NCI-H2227 treated with DMSO at 0.1 percent for 48 hours (cell line): Measurements from ENCODE around the gene CDK19.

Experiments
- DNase-seq: peaks from one replicate; lab custom pipeline; 2025; lab: John Stamatoyannopoulos, UW

CDK19 gene

GRCh38 chr6:110660066-110660655, 155.1 kb downstream of the CDK19 start:
- DNase-seq, result no peak

- DNase-seq, result no peak
Measured at GRCh38 chr6:110658631-110659211, 156.5 kb downstream of the CDK19 start.

DNA sequence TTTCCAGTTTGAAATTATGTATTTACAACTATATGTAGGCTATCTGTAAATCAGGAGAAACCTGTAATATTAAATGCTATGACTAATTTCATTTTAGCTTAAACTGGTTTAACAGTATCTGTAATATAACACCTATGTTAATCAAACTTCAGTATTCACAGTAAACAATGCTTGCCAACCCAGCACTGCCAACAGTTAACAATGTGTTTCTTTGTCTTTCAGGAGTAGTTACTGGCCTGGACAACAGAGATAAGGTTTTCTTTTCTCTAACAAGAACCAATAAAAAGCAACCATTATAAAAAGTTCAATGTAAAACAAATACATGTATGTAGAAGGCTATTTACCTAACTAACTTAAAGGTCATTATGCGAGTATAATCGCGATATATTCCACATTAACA, 158.8 kb downstream of the CDK19 start:
- DNase-seq, result no peak

GRCh38 chr6:110655821-110656220, 159.4 kb downstream of the CDK19 start:
- DNase-seq, result no peak

GRCh38 chr6:110654096-110654820, 161.0 kb downstream of the CDK19 start:
- DNase-seq, result no peak

GRCh38 chr6:110653381-110653780, 161.9 kb downstream of the CDK19 start:
- DNase-seq, result no peak

DNA sequence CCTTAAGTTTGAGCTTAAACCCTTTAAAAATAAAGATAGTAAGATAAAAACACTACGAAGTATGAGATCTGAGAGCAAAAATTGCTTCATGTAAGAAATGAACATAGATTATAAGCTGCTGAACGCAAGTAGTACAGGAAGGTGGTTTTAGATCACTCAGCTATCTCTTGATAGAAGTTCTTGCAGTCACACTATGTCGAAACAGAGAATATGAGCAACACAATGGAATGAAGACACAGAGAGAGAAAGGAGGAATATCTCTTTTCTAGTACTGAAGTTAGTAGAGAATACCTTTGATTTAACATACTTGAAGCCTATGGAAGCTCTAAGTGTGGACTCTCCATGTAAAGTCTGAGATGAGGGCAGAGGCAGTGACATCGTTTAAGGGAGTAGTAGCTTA, 162.7 kb downstream of the CDK19 start:
- no peak for DNase-seq

DNA sequence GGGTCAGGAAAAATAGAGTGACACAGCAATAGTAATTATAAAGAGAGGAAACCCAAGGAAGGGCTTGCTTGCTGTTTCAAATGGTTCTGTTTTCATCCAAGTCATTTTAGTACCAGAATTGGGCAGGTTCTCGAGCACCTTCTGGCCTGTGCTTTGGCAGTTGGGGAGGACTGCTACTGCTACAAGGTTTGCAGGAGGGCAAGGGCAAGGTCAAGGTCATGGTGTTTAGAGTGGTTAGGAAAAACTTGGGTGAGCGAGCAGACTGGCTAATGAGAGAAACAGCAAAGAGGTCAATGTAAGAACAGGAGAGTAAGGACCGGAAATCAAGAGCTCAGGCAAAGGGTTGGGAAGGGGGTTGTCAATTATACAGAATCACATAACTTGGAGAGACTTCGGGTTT, 164.5 kb downstream of the CDK19 start:
- DNase-seq, result no peak

- no peak for DNase-seq
Measured at GRCh38 chr6:110649704-110650103, 165.6 kb downstream of the CDK19 start.

GRCh38 chr6:110646951-110647910, 168.0 kb downstream of the CDK19 start:
- DNase-seq, result no peak

DNA sequence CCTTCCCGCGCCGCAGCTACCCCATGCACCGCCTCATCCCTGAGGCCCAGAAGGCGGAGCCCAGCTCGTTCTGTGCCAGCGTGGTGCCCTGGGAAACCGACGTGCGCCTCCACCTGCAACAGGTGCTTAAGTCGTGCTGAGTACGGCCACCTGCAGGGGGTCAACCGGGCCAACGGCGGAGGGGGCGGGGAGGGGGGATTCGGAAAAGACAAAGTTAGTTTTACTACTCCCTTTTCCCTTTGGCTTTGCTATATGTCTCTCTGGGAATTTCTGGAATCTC, 168.9 kb downstream of the CDK19 start:
- DNase-seq, result no peak

DNA sequence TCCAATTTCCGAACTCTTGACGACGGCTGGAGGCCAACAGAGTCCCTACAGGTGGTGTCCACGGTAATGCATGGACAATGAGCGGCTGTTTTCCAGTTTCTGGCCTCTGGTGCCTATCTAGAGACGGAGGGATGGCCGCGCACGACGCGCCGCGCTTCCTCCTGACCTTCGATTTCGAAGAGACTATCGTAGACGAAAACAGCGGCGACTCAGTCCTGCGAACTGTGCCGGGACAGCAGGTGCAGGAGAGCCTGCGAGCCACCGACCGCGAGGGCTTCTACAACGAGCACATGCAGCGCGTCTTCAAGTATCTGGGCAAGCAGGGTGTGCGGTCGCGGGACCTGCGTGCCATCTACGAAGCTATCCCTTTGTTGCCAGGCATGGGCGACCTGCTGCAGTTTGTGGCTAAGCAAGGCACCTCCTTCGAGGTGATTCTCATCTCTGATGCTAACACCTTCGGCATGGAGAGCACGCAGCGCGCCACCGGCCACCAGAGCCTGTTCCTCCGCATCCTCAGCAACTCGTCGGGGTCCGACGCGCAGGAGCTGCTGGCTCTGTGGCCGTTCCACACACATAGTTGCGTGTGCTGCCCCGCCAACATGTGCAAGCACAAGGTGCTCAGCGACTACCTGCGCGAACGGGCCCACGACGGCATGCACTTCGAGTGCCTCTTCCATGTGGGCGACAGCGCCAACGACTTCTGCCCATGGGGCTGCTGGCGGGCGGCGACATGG, 169.4 kb downstream of the CDK19 start:
- DNase-seq, result no peak

GRCh38 chr6:110643175-110643574, 172.1 kb downstream of the CDK19 start:
- DNase-seq, result no peak

DNA sequence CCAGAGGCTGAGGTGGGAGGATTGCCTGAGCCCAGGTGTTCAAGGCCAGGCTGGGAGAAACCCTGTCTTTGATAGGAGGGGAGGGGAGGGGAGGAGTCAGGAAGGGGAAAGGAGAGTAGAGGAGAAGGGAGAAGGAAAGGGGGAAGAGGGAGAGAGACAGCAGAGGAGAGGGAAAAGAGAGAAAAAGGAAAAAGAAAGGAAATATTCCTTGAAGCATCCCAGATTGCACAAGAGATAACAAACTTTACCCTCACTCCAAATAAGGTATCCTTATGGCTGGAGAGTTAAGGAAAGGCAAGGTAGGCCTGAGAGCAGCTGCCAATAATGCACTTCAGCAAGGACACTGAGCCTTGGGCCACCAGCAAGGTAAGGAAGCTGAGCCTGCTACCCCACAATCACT, 172.6 kb downstream of the CDK19 start:
- DNase-seq, result no peak

- no peak for DNase-seq
Measured at GRCh38 chr6:110636781-110637180, 178.5 kb downstream of the CDK19 start.

DNA sequence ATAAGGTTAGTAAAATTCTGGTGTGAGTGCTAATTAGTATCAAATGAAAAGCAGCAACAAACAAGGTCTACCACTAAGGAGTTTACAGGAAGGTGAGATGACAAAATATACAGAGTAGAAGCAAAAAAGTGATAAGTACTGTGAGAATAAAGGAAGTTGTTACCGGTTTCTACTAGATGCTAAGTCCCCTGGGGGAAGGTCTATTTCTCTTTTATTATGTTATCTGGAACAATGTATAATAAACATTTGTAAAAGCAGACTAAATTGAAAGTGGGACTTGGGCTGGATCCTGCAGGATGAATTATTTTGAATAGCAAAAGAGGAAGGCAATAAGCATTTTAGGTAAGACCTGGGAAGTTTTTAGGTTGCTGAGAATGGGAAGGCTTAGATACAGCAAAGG, 180.2 kb downstream of the CDK19 start:
- DNase-seq, result no peak

- DNase-seq, result no peak
Measured at GRCh38 chr6:110633731-110634213, 181.5 kb downstream of the CDK19 start.

DNA sequence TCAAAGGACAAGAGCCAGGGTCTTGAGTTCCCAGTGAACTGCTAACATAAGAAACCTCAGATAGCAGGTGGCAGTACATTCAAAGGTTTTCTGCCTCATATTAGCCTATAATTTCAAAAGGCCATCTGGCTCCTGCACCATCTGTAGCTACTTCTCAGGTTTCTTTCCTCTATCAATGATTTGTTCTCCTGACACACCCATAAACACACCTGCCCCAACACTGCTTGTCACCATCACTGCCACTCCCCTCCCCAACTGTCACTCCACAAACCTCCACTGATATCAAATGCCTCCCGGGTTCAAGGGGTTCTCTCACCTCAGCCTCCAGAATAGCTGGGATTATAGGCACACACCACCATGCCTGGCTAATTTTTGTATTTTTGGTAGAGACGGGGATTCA, 186.1 kb downstream of the CDK19 start:
- no peak for DNase-seq

DNA sequence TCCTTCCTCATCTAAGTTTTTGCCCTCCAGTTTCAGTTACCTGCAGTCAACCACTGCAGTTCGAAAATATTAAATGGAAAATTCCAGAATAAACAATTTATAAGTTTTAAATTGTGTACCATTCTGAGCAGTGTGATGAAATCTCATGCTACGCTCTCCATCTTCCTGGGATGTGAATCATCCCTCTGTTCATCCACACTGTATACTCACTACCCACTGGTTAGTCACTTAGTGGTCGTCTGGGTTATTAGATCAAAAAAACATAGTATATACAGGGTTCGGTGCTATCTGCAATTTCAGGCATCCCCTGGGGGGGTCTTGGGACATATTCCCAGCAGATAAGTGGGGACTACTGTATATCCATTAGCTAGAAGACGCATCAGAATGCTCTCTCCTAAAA, 186.9 kb downstream of the CDK19 start:
- DNase-seq, result no peak

DNA sequence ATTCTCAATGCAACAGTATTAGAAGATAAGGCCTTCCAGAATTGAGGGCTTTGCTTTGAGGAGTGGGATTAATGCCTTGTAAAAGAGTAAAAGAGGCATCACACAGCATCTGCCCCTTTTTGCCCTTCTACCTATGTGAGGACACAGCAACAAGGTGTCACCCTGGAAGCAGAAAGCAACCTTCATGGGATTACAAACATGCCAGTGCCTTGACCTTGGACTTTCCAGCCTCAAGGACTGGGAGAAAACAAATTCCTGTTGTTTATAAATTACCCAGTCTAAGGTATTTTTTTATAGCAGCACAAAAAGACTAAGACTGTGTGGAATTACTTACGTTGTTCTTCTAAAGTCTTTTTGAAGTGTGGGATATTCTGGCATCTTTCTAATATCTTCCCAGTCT, 188.8 kb downstream of the CDK19 start:
- no peak for DNase-seq

DNA sequence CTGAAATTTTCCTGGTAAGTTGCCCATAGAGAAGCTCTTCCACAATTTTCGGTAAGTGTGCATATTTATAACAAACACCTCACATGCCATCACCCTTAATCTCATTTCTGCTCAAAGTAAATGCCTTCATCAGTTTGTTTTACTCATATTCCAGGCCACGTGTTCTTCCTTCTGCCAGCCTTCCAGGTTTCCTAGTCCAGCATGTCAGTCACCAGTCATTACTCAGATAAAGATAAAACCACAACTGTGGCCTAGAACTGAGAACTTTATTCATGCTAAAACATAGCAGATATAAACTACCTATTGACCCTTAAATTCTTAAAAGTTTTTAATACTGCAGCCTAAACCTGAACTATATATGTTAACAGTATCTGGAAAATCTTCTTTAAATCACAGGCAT, 189.4 kb downstream of the CDK19 start:
- DNase-seq, result no peak
